Measurements from ENCODE around the gene DGCR8. TPM values are rescaled to one million over a fixed set of nuclear protein-coding genes. Genes with fewer than 3 reads are reported as not detected.

Gene DGCR8
- total and polyA plus RNA-seq, 2 of the 4 experiments (the other 2 are of a cell fraction): 16.7 to 25.3 TPM

GRCh38 chr22:20052309-20053259 lies 27.5 kb upstream of the DGCR8 start:
- Histone ChIP-seq H3K18ac (ENCODE audit: low read depth, low read length) (no peak overlapping the region), H3K79me1 (ENCODE audit: low read depth in 1 of 2, low read length in 2 of 2) (peaks cover 0 to 3% of the 10 kb centered on the region in 2 experiments; a peak in 1 of 4 replicates), H4K20me1 (ENCODE audit: insufficient read depth, low read length) (no peaks in the 10 kb centered on the region), H2BK15ac (ENCODE audit: low read depth, low read length) (no peak overlapping the region), H3K27ac (ENCODE audit: insufficient read depth, low read length) (no peak overlapping the region), H3K4me1 (ENCODE audit: control insufficient read depth, insufficient read depth, low read length) (no peaks in the 10 kb centered on the region), H3K9ac (ENCODE audit: low read depth, low read length) (no peak overlapping the region), H3K14ac (replicated peaks; ENCODE audit: low read depth, low read length) (no peak overlapping the region), H2AK9ac (replicated peaks; ENCODE audit: low read depth, low read length, poor library complexity) (no peak overlapping the region), H4K91ac (ENCODE audit: insufficient read depth, low read depth, low read length) (no peak overlapping the region), H3K23ac (ENCODE audit: low read depth, low read length) (no peak overlapping the region), H2BK20ac (ENCODE audit: low read depth, low read length) (no peak overlapping the region), H3K4me3 (ENCODE audit: insufficient read depth, low read depth, low read length) (no peak overlapping the region), H2AFZ (replicated peaks; ENCODE audit: low read length, poor library complexity) (no peak overlapping the region), H3K4me2 (ENCODE audit: low read depth, low read length) (no peak overlapping the region), H3K56ac (ENCODE audit: extremely low read depth, insufficient read depth, low read length) (no peak overlapping the region), H3K4ac (ENCODE audit: low read depth, low read length) (no peak overlapping the region), H4K8ac (ENCODE audit: low read depth in 2 of 2, low read length in 2 of 2) (no peak overlapping the region), H3K9me1 (ENCODE audit: insufficient read depth, low read length) (no peaks in the 10 kb centered on the region), H3K9me3 (ENCODE audit: control insufficient read depth, insufficient read depth, low read length) (no peaks in the 10 kb centered on the region), H3K36me3 (ENCODE audit: control insufficient read depth, insufficient read depth, low read length) (peaks cover 45% of the 10 kb centered on the region), H4K5ac (ENCODE audit: low read depth, low read length) (no peak overlapping the region), H2BK5ac (ENCODE audit: low read depth, low read length, poor library complexity, severe bottlenecking) (no peak overlapping the region), H2BK120ac (ENCODE audit: low read depth, low read length) (no peak overlapping the region), H3K27me3 (ENCODE audit: control insufficient read depth, insufficient read depth, low read length) (no peaks in the 10 kb centered on the region), H2AK5ac (ENCODE audit: low read depth, low read length) (no peak overlapping the region)
- ChIA-PET POLR2A (ENCODE audit: unreplicated experiment) (no interaction called here), CTCF (no interaction called here)
- dilution Hi-C loops (cut with HindIII; ENCODE audit: low sequenced_read_pairs, unreplicated experiment): no loop called here
- in situ Hi-C loops (cut with MboI; ENCODE audit: low sequenced_read_pairs): no loop called here
- ATAC-seq (ENCODE audit: low read depth) (no peak), DNase-seq (no peak)
- BruUV-seq (replicated peaks): no TSS peak
- TF ChIP-seq POLR2A (IDR thresholded peaks at IDR 0.05; ENCODE audit: low read depth, low read length) (no peak), ELK1 (IDR thresholded peaks at IDR 0.05; ENCODE audit: borderline replicate concordance, low read depth, low read length) (no peak), RAD21 (IDR thresholded peaks at IDR 0.05; ENCODE audit: low read length) (no peak), MXI1 (IDR thresholded peaks at IDR 0.05; ENCODE audit: borderline replicate concordance, low read depth, low read length) (no peak), RFX5 (IDR thresholded peaks at IDR 0.05; ENCODE audit: low read depth, low read length) (no peak), MAZ (IDR thresholded peaks at IDR 0.05; ENCODE audit: borderline replicate concordance, low read depth, low read length) (no peak)
- intact Hi-C loops (cut with micrococcal nuclease): no loop called here
- WGBS, 2 experiments (ENCODE audit: extremely low coverage in 2 of 2, insufficient read length in 1 of 2): 98% methylated on average over 7 of the region's 26 CpGs; no CpG with 5 or more reads in 1 of the 2 experiments
